Central memory CD8-positive, alpha-beta T cell (primary cell): Measurements from ENCODE around the gene CYP46A1.

Experiments
- ATAC-seq: fragments of 150-1000 bp; cut with Tn5 transposase; replicated peaks from 2 replicates; pipeline ENCODE4 v1.10.0; 2022; ENCODE audit warnings: mild to moderate bottlenecking, moderate FRiP score, moderate number of reproducible peaks; ENCODE audit not compliant: poor library complexity, severe bottlenecking; ENCODE audit errors: extremely low read depth
- DNase-seq, 2 donors: peaks; one replicate each; pipeline ENCODE4 v3.0.0; 2021; ENCODE audit warnings: low spot score in 2 of 2
- H3K27ac Mint-ChIP-seq: one replicate; pipeline ENCODE4 v1.8.0; 2022; ENCODE audit warnings: low read depth, mild to moderate bottlenecking, moderate library complexity, mixed read lengths
- H3K27me3 Mint-ChIP-seq: one replicate; pipeline ENCODE4 v1.8.0; 2022; ENCODE audit warnings: mixed read lengths
- H3K36me3 Mint-ChIP-seq: one replicate; pipeline ENCODE4 v1.8.0; 2022; ENCODE audit warnings: mild to moderate bottlenecking, moderate library complexity, mixed read lengths; ENCODE audit not compliant: insufficient read depth
- H3K4me1 Mint-ChIP-seq: one replicate; pipeline ENCODE4 v1.8.0; 2022; ENCODE audit warnings: mixed read lengths
- H3K4me3 Mint-ChIP-seq: one replicate; pipeline ENCODE4 v1.8.0; 2022; ENCODE audit warnings: mild to moderate bottlenecking, moderate library complexity, mixed read lengths
- H3K9me3 Mint-ChIP-seq: one replicate; pipeline ENCODE4 v1.8.0; 2022; ENCODE audit warnings: mixed read lengths

CYP46A1 gene

GRCh38 chr14:99671235-99672224 lies 12.6 kb upstream of the CYP46A1 start:
- DNase-seq (no peak), ATAC-seq (no peak)
- Mint-ChIP-seq H3K4me1 (peaks cover 21% of the 10 kb centered on the region), H3K9me3 (no peaks in the 10 kb centered on the region), H3K27ac (peak overlapping the region; percentile 79), H3K4me3 (peak overlapping the region; percentile 32), H3K36me3 (peaks cover 4% of the 10 kb centered on the region), H3K27me3 (peaks cover 12% of the 10 kb centered on the region)

- H3K36me3 Mint-ChIP-seq, result peaks cover 4% of the 10 kb centered on the region
- peak overlapping the region; percentile 79 for H3K27ac Mint-ChIP-seq
- H3K4me3 Mint-ChIP-seq, result peak overlapping the region; percentile 45
- DNase-seq (peak in 1 of 2 donors; percentile 18), ATAC-seq (peak; percentile 81)
- H3K9me3 Mint-ChIP-seq, result no peaks in the 10 kb centered on the region
- peaks cover 28% of the 10 kb centered on the region for H3K4me1 Mint-ChIP-seq
- peaks cover 12% of the 10 kb centered on the region for H3K27me3 Mint-ChIP-seq
Observed at GRCh38 chr14:99672506-99673304, 11.4 kb upstream of the CYP46A1 start.

GRCh38 chr14:99673305-99674063 lies 10.6 kb upstream of the CYP46A1 start:
- peaks cover 9% of the 10 kb centered on the region for H3K27me3 Mint-ChIP-seq
- peaks cover 28% of the 10 kb centered on the region for H3K4me1 Mint-ChIP-seq
- H3K36me3 Mint-ChIP-seq, result peaks cover 4% of the 10 kb centered on the region
- DNase-seq, result no peak
- peak overlapping the region; percentile 45 for H3K4me3 Mint-ChIP-seq
- H3K27ac Mint-ChIP-seq, result peak overlapping the region; percentile 79
- ATAC-seq, result no peak
- peaks cover 2% of the 10 kb centered on the region for H3K9me3 Mint-ChIP-seq

- Mint-ChIP-seq H3K4me3 (no peak overlapping the region), H3K9me3 (peaks cover 5% of the 10 kb centered on the region), H3K27ac (no peak overlapping the region), H3K4me1 (peaks cover 28% of the 10 kb centered on the region), H3K36me3 (peaks cover 4% of the 10 kb centered on the region), H3K27me3 (peaks cover 2% of the 10 kb centered on the region)
- ATAC-seq (no peak), DNase-seq (no peak)
Observed at GRCh38 chr14:99674064-99674650, 9.9 kb upstream of the CYP46A1 start.

- H3K27me3 Mint-ChIP-seq, result no peaks in the 10 kb centered on the region
Observed at GRCh38 chr14:99674776-99675381, 9.2 kb upstream of the CYP46A1 start.

GRCh38 chr14:99675382-99675835 lies 8.7 kb upstream of the CYP46A1 start:
- H3K27ac Mint-ChIP-seq, result no peak overlapping the region
- H3K4me3 Mint-ChIP-seq, result no peak overlapping the region
- H3K36me3 Mint-ChIP-seq, result peaks cover 4% of the 10 kb centered on the region
- no peaks in the 10 kb centered on the region for H3K27me3 Mint-ChIP-seq
- H3K9me3 Mint-ChIP-seq, result peaks cover 5% of the 10 kb centered on the region
- peaks cover 28% of the 10 kb centered on the region for H3K4me1 Mint-ChIP-seq
- ATAC-seq (no peak), DNase-seq (no peak)

More at GRCh38 chr14:99674776-99675381, 9.2 kb upstream of the CYP46A1 start:
- ATAC-seq (no peak), DNase-seq (no peak)
- Mint-ChIP-seq H3K27ac (no peak overlapping the region), H3K36me3 (peaks cover 4% of the 10 kb centered on the region), H3K9me3 (peaks cover 5% of the 10 kb centered on the region), H3K4me1 (peaks cover 28% of the 10 kb centered on the region), H3K4me3 (no peak overlapping the region)

- Mint-ChIP-seq H3K4me3 (no peak overlapping the region), H3K4me1 (peaks cover 28% of the 10 kb centered on the region), H3K36me3 (peaks cover 4% of the 10 kb centered on the region), H3K9me3 (peaks cover 5% of the 10 kb centered on the region), H3K27me3 (no peaks in the 10 kb centered on the region), H3K27ac (no peak overlapping the region)
- ATAC-seq (no peak), DNase-seq (no peak)
Observed at GRCh38 chr14:99675951-99676350, 8.1 kb upstream of the CYP46A1 start.

GRCh38 chr14:99676657-99677056 lies 7.4 kb upstream of the CYP46A1 start:
- H3K27ac Mint-ChIP-seq, result no peak overlapping the region
- peaks cover 27% of the 10 kb centered on the region for H3K4me1 Mint-ChIP-seq
- peaks cover 5% of the 10 kb centered on the region for H3K9me3 Mint-ChIP-seq
- ATAC-seq (peak; percentile 65), DNase-seq (no peak)
- H3K36me3 Mint-ChIP-seq, result peaks cover 4% of the 10 kb centered on the region
- H3K4me3 Mint-ChIP-seq, result peak overlapping the region; percentile 31
- H3K27me3 Mint-ChIP-seq, result no peaks in the 10 kb centered on the region

GRCh38 chr14:99677231-99678140 lies 6.6 kb upstream of the CYP46A1 start:
- peak overlapping the region; percentile 31 for H3K4me3 Mint-ChIP-seq
- peaks cover 5% of the 10 kb centered on the region for H3K9me3 Mint-ChIP-seq
- DNase-seq, result no peak
- H3K4me1 Mint-ChIP-seq, result peaks cover 20% of the 10 kb centered on the region
- no peak overlapping the region for H3K27ac Mint-ChIP-seq
- ATAC-seq, result no peak
- H3K27me3 Mint-ChIP-seq, result no peaks in the 10 kb centered on the region
- peaks cover 4% of the 10 kb centered on the region for H3K36me3 Mint-ChIP-seq

GRCh38 chr14:99678198-99678597 lies 5.9 kb upstream of the CYP46A1 start:
- Mint-ChIP-seq H3K4me3 (no peak overlapping the region), H3K27me3 (no peaks in the 10 kb centered on the region), H3K4me1 (peaks cover 20% of the 10 kb centered on the region), H3K9me3 (peaks cover 5% of the 10 kb centered on the region), H3K36me3 (peaks cover 4% of the 10 kb centered on the region), H3K27ac (no peak overlapping the region)
- ATAC-seq, result no peak
- DNase-seq, result no peak

- Mint-ChIP-seq H3K27ac (no peak overlapping the region), H3K4me3 (no peak overlapping the region), H3K4me1 (peaks cover 21% of the 10 kb centered on the region), H3K36me3 (peaks cover 5% of the 10 kb centered on the region), H3K27me3 (no peaks in the 10 kb centered on the region), H3K9me3 (peaks cover 5% of the 10 kb centered on the region)
- ATAC-seq, result no peak
- no peak for DNase-seq
Observed at GRCh38 chr14:99679111-99679510, 5.0 kb upstream of the CYP46A1 start.
